GM12874 (cell line): ENCODE measurements around the gene CMTM8.

Experiments used
- CTCF ChIP-seq: IDR thresholded peaks from 2 replicates; pipeline ENCODE4 v1.5.1; 2011; ENCODE audit warnings: low read depth, mild to moderate bottlenecking, control low read depth, low read length, moderate library complexity; ENCODE audit not compliant: insufficient read depth

Gene CMTM8

GRCh38 chr3:32217339-32217738 is 21.1 kb upstream of the CMTM8 start:
- TF ChIP-seq CTCF, result no peak

GRCh38 chr3:32219537-32219936 is 18.9 kb upstream of the CMTM8 start:
- no peak for TF ChIP-seq CTCF

- TF ChIP-seq CTCF, result no peak
These were observed 18.5 kb upstream of the CMTM8 start for GRCh38 chr3:32220006-32220405.

GRCh38 chr3:32222950-32223349 is 15.5 kb upstream of the CMTM8 start:
- TF ChIP-seq CTCF, result no peak

- TF ChIP-seq CTCF, result no peak
These were observed 14.4 kb upstream of the CMTM8 start for GRCh38 chr3:32224016-32224516.

- TF ChIP-seq CTCF, result no peak
These were observed 11.5 kb upstream of the CMTM8 start for GRCh38 chr3:32226875-32227500.

GRCh38 chr3:32229565-32229964 is 8.9 kb upstream of the CMTM8 start:
- no peak for TF ChIP-seq CTCF
